ENCODE measurements around the gene PGLYRP3. TPM values are rescaled to one million over a fixed set of nuclear protein-coding genes. Genes with fewer than 3 reads are reported as not detected.

PGLYRP3 gene
- total and polyA plus RNA-seq, 2 donors (not counting 3 experiments of a cell fraction or from before 2014, with no cell fraction given) = not detected

- Histone ChIP-seq H3K4me1 (ENCODE audit: control insufficient read depth, extremely low read depth, insufficient read depth, low read length) (no peaks in the 10 kb centered on the region), H3K27me3 (ENCODE audit: control insufficient read depth in 2 of 2, insufficient read depth in 2 of 2, low read length in 2 of 2) (no peaks in the 10 kb centered on the region), H3K9ac (replicated peaks; ENCODE audit: extremely low read depth, insufficient read depth, low read length) (no peak overlapping the region), H2AFZ (ENCODE audit: low read depth, low read length) (no peak overlapping the region), H3K79me2 (ENCODE audit: control insufficient read depth, insufficient read depth, low read length) (no peaks in the 10 kb centered on the region), H4K20me1 (replicated peaks; ENCODE audit: control insufficient read depth, extremely low read depth, insufficient read depth, low read length) (no peaks in the 10 kb centered on the region), H3K9me1 (replicated peaks; ENCODE audit: control insufficient read depth, extremely low read depth, insufficient read depth, low read length) (no peaks in the 10 kb centered on the region), H3K36me3 (ENCODE audit: control insufficient read depth in 2 of 2, extremely low read depth in 1 of 2, insufficient read depth in 2 of 2, low read length in 2 of 2) (no peaks in the 10 kb centered on the region), H3K4me3 (replicated peaks in 1 of 3; ENCODE audit: insufficient read depth in 1 of 3, low read depth in 1 of 3, low read length in 3 of 3) (no peak overlapping the region), H3K9me3 (replicated peaks; ENCODE audit: control insufficient read depth, insufficient read depth, low read length) (no peaks in the 10 kb centered on the region), H3K27ac (ENCODE audit: insufficient read depth, low read depth, low read length) (no peak overlapping the region), H3K4me2 (ENCODE audit: insufficient read depth, low read length) (no peak overlapping the region)
- ChIA-PET POLR2A (no interaction called here), CTCF (interaction anchor here (0.8 to 13.2 kb wide), 4 partner anchors 8 to 149 kb away, joined by 3 to 331 read pairs (median 6); no protein-coding TSS in a partner anchor)
- TF ChIP-seq MAX (IDR thresholded peaks at IDR 0.05; ENCODE audit: insufficient read depth, insufficient read length) (no peak), JUN (IDR thresholded peaks at IDR 0.05; ENCODE audit: borderline replicate concordance, insufficient read depth, insufficient read length, low read depth) (no peak), POLR2A (IDR thresholded peaks at IDR 0.05; ENCODE audit: low read depth, low read length) (no peak), EZH2 (IDR thresholded peaks at IDR 0.05; ENCODE audit: borderline replicate concordance, low read depth, low read length, severe bottlenecking) (no peak), POLR2AphosphoS5 (IDR thresholded peaks at IDR 0.05; ENCODE audit: insufficient read depth, low read depth, low read length) (no peak), FOS (IDR thresholded peaks at IDR 0.05; ENCODE audit: borderline replicate concordance, insufficient read depth, low read length) (no peak), GATA2 (IDR thresholded peaks at IDR 0.05; ENCODE audit: insufficient read depth, insufficient read length, low read depth, low read length) (no peak), MYC (IDR thresholded peaks at IDR 0.05; ENCODE audit: low read depth, low read length) (no peak), CTCF (IDR thresholded peaks at IDR 0.05; ENCODE audit: extremely low read depth in 1 of 2, insufficient read depth in 1 of 2, low read depth in 1 of 2, low read length in 2 of 2) (no peak)
- no peak for FAIRE-seq
- dilution Hi-C loops (cut with MboI; ENCODE audit: extremely low pct_ligation_motif_present, low sequenced_read_pairs) (no loop called here), intact Hi-C loops (cut with micrococcal nuclease) (no loop called here)
- no TSS peak for BruUV-seq (replicated peaks)
- DNase-seq (ENCODE audit: low read depth, low spot score) = no peak
Measured at GRCh38 chr1:153360592-153361479, 48.1 kb upstream of the PGLYRP3 start.
